HG02938 (cell line): ENCODE measurements around the gene MIF4GD.
"Not testable (repeated sequence)": the region's sequence is repeated elsewhere in the genome, so short reads cannot be mapped to it uniquely, and the experiment has no call there.

ENCODE experiments used
- ATAC-seq: cut with Tn5 transposase; IDR thresholded peaks from one replicate; pipeline ENCODE4 v1.9.1; 2021; ENCODE audit warnings: mild to moderate bottlenecking, moderate library complexity; ENCODE audit not compliant: unreplicated experiment

MIF4GD gene, protein sequence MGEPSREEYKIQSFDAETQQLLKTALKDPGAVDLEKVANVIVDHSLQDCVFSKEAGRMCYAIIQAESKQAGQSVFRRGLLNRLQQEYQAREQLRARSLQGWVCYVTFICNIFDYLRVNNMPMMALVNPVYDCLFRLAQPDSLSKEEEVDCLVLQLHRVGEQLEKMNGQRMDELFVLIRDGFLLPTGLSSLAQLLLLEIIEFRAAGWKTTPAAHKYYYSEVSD

DNA sequence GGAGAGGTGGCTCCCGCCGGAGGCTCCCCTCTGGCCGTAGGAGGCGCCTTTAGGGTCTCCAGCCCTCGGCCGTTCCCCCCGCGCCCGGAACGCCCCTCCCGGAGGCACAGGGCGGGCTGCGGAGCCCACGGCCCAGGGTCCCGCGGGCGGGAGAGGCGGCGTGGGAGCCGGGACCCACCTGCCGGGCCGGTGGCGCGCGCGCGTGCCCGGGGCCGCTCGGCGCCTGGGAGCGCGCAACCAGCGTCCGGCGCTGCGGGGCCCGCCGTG lies at the start of gene MIF4GD:
Gene MIF4GD, minus strand, starts transcription at position 266 of the 267 bp plus-strand sequence. CDS start 1,036 bp downstream, outside the sequence.
- ATAC-seq: no peak

DNA sequence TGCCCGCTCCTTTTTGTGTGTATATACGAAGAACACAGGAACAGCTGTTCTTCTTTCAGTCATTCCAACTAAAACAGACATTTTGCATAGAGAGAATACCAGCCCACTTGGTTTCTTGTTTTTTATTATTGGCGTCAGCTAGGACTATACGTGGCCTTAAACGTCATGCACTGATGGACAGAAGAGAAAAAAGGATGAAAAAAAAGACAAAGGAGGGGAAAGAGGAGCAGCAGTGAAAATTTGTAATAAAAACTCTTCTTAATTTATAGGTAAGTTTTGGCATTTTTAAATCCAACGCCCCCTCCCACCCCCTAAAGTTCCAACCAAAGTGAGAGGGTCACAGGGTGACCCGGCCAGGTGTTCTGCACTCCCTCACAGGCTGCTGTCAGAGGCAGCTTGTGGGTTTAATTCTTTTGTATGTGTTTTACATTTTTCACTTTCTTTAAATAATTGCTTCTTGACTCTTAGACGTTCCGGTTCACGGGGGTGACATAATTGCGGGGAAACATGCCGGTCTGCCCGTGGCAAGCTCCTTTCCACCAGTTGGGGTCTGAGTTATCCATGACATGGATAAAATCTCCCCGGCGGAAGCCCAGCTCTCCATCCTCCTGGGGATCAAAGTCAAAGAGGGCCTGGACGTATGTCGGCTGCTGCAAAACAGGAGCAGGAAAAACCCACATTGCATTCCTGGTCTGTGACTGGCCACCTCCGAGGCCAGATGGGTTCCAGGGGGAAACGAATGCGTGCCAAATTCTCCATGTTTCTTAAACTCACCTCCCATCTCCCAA lies 49.1 kb upstream of the MIF4GD start:
- no peak for ATAC-seq

DNA sequence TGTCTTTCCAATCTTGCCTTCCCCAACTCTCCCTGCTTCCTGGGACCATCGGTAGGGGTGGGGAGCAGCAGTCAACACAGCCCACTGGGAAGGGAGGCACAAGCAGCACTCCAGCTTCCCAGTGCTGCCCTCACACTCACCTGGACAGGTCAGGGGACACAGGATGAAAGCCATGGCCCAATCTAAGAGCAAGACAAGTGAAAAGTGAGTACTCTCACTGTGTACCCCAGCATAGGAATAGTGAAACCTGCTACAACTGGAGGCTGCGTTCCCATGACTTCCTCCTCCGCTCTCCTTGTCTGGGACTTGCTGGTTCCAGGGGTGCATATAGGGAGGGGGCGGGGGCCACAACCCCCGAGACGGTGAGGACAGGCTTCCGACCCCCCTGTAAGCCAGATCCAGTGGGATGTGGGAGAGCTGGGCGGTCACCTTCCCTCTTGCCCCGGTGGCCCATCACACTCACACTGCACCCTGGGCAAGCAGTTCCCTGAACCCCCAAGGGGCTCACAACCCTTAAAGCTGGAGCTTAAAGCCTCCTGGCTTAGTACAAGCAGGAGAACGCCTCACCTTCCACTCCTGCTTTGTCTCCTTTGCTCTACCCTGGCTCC lies 47.7 kb upstream of the MIF4GD start:
- no peak for ATAC-seq

DNA sequence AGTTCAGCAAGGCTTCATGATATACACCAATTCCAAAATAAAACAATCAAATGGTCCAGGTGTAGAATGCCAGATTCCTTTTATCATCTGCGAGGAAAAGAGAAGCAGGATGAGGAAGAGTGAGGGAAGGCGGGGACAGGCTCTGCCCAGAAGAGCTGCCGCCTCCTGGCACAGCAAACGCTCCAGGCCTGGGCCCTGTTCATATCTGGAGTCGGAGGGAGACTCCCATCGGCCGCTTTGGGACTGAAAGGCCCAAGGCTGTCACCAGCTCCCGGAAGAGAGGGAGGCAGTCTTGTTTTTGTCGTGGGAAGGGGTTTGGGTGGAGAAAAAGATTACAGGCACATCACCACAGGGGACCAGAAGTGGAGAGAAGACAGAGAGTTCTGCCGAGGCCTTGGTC lies 47.2 kb upstream of the MIF4GD start:
- ATAC-seq: no peak

DNA sequence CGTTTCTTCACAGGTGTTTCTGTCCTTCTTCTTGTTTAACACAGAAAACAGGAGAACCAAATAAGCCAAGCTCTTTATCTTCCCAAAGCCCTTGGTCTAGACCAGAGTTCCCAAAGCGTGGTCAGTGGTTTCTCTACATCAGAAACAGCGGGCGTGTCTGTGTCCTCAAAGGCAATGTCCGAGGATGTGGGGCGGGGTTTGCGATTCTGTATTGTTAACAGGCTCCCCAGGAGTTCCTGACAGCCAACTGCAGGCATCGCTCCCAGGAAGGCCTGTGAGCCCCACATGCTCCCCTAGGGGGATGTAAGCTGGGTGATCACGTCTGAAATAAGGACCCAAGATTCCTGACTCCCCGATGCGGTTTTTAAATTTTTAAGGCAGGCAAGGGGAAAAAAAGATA lies 46.6 kb upstream of the MIF4GD start:
- no peak for ATAC-seq

DNA sequence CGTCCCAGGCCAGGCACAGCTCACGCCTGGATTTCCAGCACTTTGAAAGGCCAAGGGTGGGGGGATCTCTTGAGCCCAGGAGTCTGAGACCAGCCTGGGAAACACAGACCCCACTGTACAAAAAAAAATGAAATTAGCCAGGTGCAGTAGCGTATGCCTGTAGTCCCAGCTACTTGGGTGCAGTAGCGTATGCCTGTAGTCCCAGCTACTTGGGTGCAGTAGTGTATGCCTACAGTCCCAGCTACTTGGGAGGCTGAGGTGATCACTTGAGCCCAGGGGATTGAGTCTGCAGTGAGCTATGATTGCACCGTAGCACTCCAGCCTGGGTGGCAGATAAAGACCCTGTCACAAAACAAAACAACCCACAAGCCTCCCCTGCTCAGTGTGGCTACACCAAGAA lies 45.2 kb upstream of the MIF4GD start:
- no peak for ATAC-seq

DNA sequence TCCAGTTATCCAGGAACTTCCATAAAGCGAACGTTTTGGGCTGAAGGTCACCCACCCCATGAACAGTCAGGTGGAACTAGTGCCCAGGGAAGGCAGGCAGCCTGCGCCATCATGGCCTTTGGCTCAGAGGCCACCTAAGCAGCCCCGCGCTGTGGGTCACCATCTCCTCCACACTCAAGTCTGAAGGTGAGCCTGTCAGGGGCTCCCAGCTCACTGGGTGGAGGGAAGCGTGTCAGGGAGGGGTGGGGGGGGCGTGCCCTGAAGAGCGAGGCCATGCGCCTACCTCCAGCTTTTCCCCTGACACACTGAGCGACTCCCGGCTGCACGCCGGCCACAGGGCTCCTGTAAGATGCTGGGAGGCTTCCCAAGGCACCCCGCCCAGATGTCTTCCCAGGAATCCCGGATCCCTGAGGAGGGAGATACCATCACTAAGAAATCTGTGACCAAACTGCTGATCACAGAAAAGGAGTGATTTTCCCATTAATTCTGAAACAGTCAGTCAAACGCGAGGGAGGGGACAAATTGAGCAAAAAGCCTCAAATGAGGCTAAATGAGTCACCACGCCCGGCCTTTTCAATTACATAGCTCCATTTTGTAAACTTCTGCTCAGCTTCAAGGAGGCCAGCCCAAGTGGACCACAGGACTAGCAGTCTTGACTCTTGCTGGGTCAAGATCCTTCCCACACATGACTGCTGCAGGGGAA lies 44.7 kb upstream of the MIF4GD start:
- no peak for ATAC-seq

DNA sequence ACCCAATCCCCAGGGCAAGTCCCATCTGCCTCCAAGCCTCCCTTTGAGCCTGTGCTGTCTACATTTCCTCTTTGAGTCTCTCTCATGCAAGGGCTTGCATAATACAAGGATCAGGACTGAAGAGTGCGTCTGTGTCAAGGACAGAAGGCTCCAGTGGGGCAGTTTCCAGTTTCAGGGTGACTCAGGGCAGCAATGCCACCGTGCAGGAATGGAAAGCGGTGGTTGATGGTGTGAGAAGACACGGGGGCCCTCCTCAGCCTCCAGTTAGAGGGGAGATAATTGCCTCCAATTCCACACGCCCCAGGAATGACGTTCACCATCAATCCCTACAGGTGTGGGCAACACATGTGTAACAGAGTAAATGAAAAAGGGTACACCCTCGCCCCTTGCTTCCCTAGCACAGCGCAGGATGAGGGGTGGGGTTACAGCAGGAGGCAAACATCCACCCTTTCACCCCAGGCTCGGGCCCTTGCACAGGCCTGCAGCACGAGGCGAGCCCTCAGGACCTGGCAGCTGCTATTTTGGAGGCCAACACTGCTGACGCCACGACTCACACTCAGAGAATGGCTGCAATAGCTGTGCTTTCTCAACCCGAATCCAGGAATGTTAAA lies 43.0 kb upstream of the MIF4GD start:
- ATAC-seq: no peak

DNA sequence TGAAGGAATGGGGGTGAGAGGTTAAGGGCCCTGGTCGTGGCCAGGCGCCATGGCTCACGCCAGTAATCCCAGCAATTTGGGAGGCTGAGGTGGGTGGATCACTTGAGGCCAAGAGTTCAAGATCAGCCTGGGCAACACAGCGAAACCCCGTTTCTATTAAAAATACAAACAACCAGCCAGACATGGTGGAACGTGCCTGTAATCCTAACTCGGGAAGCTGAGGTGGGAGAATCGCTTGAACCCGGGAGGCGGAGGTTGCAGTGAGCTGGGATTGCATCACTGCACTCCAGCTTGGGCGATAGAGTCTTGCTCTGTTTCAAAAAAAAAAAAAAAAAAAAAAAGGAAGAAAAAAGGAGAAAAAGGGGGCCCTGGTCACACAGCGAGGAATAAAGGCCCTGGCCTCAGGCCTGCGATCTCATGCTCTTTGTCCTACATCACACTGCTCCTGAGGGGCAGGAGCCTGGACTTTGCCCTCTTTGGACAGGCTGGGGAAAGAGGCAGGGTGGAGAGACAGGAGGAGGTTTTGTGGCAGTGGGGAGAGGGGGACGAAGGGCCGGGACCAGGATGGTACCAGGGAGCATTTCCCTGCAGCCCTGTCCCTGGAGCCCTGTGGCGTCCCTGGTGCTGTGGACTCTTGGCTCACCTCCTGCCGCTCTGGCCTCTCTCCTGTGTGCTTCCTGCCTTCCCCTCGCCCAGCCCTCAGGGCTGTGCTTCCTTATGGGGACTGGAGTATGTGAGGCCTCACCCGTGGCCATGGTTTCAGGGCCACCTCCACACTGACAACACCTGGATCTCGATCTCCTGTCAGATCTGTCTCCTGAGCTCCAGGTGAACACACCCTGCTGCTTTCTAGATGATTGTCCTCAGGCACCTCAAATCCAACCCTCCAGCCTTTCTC lies 38.0 kb upstream of the MIF4GD start:
- ATAC-seq: no peak

DNA sequence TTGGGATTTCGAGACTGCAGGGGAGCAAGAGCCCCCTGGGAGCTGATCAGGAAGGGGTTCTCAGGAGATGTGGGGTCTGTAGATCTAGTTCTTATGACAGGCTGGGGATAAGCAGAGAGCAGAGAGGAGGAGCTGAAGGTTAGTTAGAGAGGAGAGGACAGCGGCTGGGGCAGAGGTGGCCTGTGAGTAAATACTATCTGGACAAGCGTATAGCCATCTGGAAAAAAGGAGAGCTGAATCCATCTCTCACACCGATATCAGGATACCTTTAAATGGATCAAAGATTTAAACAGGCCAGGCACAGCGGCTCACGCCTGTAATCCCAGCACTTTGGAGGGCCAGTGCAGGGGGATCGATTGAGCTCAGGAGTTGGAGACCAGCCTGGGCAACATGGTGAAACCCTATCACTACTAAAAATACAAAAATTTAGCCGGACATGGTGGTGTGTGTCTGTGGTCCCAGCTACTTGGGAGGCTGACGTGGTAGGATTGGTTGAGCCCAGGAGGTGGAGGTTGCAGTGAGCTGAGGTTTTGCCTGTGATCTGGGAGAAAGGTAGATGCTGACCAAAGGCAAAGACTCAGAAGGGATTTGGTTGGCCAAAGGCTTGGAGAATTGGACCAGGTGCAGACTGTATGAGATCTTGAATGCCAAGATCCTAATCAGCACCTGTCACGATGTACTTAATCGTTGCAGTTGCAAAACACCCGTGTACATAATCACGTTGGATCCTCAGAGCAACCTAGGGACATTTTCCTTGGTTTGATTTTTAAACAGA lies 37.1 kb upstream of the MIF4GD start:
- ATAC-seq: no peak

DNA sequence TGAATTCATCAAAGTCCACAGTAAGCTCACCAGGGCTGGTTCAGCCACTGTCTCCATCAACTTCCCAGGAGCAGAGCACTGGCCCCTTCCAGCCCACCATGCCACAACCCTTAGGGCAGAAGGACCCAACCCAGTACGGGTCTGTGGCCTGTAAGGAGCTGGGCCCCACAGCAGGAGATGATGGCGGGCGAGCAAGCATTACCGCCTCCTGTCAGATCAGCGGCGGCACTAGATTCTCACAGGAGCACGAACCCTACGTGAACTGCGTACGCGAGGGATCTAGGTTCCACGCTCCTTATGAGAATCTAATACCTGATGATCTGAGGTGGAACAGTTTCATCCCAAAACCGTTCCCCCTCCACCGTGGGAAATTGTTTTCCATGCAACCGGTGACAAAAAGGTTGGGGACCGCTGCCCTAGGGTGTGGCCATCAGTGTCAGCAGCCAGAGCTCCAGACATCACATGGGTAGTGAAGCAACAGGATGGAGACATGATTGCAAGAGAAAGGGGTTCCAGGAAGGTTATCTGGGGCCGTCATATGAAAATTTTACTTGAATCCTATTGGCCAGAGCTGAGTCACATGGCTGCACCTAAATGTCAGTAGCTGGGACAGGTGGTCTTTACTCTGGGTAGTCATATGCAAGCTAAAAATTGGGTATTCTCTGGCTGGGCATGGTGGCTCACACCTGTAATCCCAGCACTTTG lies 30.6 kb upstream of the MIF4GD start:
- ATAC-seq: no peak

DNA sequence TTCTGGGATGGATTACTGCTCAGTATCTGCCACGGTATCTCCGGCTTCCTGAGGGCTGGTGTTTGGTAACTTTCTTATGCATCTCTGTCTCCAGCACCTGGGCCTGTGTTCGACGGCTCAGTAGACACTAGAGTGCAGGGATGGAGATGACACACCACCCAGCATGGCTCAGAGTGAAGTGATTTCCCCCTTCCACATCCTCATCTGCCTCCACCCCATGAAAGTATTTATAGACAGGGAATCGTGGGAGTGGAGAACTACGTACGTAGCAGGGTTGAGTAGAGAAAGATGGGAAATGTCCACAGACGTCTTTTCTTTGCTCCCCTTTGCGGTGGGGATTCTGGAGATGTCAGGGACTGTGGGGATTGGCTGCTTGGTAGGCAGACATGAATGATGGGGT lies 30.0 kb upstream of the MIF4GD start:
- no peak for ATAC-seq

DNA sequence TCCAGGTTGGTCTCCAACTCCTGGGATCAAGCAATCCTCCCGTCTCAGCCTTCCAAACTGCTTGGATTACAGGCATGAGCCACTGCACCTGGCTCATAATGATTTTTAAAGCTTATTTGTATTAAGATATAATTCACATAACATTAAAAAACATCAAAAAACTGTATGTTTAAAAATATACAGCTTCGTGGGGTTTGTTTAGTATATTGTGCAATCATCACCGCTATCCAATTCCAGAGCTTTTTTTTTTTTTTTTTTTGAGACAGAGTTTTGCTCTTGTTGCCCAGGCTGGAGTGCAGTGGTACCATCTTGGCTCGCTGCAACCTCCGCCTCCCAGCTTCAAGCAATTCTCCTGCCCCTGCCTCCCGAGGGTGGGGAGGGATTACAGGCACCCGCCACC lies 29.2 kb upstream of the MIF4GD start:
- no peak for ATAC-seq

DNA sequence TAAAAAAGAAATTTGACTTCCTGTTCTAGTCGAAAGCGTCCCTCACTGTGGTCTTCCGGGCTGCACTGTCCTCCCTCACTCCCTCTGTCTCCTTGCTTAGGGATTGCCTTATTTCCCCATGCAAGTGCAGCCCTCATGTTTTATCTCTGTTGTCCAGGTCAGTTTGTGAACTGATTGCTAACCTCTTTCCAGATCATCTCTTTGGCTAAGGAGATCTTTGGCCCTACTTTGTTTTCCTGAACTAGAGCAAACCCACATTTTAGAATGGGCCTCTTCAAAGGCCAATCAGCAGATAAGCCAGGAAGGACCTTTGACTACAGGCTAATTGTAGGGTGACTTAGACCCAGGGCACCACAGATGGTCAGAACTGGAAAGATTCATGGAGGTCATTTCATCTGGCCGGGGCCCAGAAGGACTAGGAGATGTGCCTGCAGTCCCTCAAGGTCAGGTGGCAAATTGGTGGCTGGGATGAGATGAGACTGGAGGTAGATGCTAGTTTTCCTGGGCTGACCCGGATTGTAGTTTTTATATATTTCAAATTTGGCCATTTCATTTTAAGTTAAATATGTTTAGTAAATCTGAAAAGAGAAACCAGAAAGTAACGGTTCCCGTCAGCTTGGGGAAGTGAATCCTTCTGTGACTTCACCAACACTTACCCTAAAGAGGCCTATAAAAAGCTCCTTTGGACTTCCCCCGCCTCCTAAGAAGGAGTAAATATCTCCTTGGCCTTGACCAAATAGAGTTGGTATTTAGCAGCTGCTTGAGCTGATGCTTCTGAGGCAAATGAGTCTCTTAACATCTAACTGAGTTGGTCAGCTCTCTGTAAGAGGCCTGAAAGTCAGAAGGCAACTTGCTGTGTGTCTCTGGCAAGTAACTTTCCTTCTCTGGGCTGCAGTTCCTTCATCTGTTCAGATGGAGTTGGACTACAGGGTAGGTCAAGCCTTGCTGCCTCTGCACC lies 24.4 kb upstream of the MIF4GD start:
- ATAC-seq: peak; percentile 55

DNA sequence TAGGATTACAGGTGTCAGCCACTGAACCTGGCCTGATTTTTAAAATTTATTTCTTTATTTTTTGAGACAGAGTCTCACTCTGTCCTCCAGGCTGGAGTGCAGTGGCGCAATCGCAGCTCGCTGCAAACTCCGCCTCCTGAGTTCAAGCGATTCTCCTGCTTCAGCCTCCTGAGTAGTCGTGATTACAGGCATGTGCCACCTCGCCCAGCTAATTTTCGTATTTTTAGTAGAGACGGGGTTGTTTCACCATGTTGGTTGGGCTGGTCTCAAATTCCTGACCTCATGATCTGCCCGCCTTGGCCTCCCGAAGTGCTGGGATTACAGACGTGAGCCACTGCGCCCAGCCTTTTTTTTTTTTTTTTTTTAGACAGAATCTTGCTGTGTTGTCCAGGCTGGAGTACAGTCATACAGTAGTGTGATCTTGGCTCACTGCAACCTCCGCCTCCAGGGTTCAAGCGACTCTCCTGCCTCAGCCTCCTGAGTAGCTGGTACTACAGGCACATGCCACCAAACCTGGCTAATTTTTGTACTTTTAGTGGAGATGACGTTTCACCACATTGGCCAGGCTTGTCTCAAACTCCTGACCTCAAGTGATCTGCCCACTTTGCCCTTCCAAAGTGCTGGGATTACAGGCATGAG lies 21.9 kb upstream of the MIF4GD start:
- not testable (repeated sequence) for ATAC-seq

DNA sequence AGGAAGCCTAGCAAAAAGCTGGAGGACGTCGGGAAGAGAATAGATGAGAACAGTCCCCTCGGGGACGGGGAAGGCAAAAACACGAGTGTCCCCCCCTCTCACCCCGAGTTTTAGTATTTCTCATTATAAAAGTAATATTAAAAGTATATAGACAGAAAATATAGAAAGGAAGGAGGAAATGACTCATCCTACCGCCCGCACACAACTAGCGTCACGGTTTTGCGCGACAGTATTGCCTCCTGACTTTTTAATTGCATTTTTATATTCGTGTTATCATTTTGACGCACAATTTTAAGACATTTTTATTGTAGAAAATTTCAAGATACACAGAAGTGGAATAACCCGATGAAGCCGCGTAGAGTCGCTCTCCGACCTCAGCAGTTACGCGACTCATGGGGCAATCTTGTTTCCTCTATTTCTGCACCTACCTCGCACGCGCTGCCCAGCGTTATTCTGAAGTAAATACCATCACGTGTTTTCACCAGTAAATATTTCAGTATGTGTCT lies 18.9 kb upstream of the MIF4GD start:
- ATAC-seq: peak; percentile 17
